Neuronal stem cell (in vitro differentiated cells): ENCODE data around the gene GGACT.

ENCODE experiments used
- DNase-seq: peaks from one replicate; pipeline ENCODE4 v3.0.0-alpha.2; 2013; ENCODE audit warnings: low spot score
- H2AFZ ChIP-seq: one replicate; pipeline ENCODE4 v1.6.1; 2013; ENCODE audit warnings: mild to moderate bottlenecking, low read length, inconsistent platforms
- H2AK5ac ChIP-seq: 2 replicates; pipeline ENCODE4 v1.6.1; 2013; ENCODE audit warnings: low read depth, mild to moderate bottlenecking, inconsistent platforms, low read length, moderate library complexity, mixed read lengths
- H2BK120ac ChIP-seq: 2 replicates; pipeline ENCODE4 v1.6.1; 2013; ENCODE audit warnings: low read depth, mild to moderate bottlenecking, inconsistent platforms, low read length, moderate library complexity, mixed read lengths
- H2BK12ac ChIP-seq: one replicate; pipeline ENCODE4 v1.6.1; 2013; ENCODE audit warnings: low read length, inconsistent platforms
- H2BK15ac ChIP-seq: 2 replicates; pipeline ENCODE4 v1.6.1; 2013; ENCODE audit warnings: mild to moderate bottlenecking, low read length, inconsistent platforms, mixed read lengths
- H2BK5ac ChIP-seq: one replicate; pipeline ENCODE4 v1.6.1; 2013; ENCODE audit warnings: inconsistent platforms, mild to moderate bottlenecking, low read length, moderate library complexity
- H3K14ac ChIP-seq: one replicate; pipeline ENCODE4 v1.6.1; 2013; ENCODE audit warnings: low read length, inconsistent platforms
- H3K18ac ChIP-seq: 2 replicates; pipeline ENCODE4 v1.6.1; 2013; ENCODE audit warnings: low read length, inconsistent platforms
- H3K23ac ChIP-seq: 2 replicates; pipeline ENCODE4 v1.6.1; 2013; ENCODE audit warnings: low read depth, mild to moderate bottlenecking, mixed read lengths, low read length, inconsistent platforms; ENCODE audit not compliant: poor library complexity
- H3K27ac ChIP-seq: replicated peaks from 3 replicates; pipeline ENCODE4 v1.5.1; 2013; ENCODE audit warnings: low read length, inconsistent platforms
- H3K27me3 ChIP-seq, 3 experiments: 2 replicates each; pipeline ENCODE4 v1.6.1; 2013; ENCODE audit warnings: low read length in 3 of 3, mild to moderate bottlenecking in 2 of 3, inconsistent platforms in 1 of 3, low read depth in 1 of 3, mixed read lengths in 1 of 3, moderate library complexity in 1 of 3; ENCODE audit not compliant: control insufficient read depth in 3 of 3, insufficient read depth in 3 of 3
- H3K36me3 ChIP-seq, 2 donors: replicated peaks in 1 of 2; 2 replicates each; pipeline ENCODE4 v1.6.1; 2013; ENCODE audit warnings: low read length in 2 of 2; ENCODE audit not compliant: control insufficient read depth in 2 of 2, insufficient read depth in 2 of 2
- H3K4ac ChIP-seq: 2 replicates; pipeline ENCODE4 v1.6.1; 2013; ENCODE audit warnings: inconsistent platforms, mild to moderate bottlenecking, low read length, moderate library complexity
- H3K4me1 ChIP-seq, 2 donors: 1 replicate in 1 of 2; 2 replicates in 1 of 2; pipeline ENCODE4 v1.6.1; 2013; ENCODE audit warnings: low read length in 2 of 2, low read depth in 1 of 2; ENCODE audit not compliant: control insufficient read depth in 2 of 2, insufficient read depth in 1 of 2
- H3K4me2 ChIP-seq: one replicate; pipeline ENCODE4 v1.6.1; 2013; ENCODE audit warnings: mild to moderate bottlenecking, low read length, inconsistent platforms; ENCODE audit not compliant: insufficient read depth, poor library complexity, severe bottlenecking
- H3K4me3 ChIP-seq, 2 donors: 2 replicates each; pipeline ENCODE4 v1.5.1; 2013; ENCODE audit warnings: low read length in 2 of 2, mild to moderate bottlenecking in 2 of 2, inconsistent platforms in 1 of 2, moderate library complexity in 1 of 2
- H3K79me1 ChIP-seq: one replicate; pipeline ENCODE4 v1.6.1; 2013; ENCODE audit warnings: low read depth, mild to moderate bottlenecking, inconsistent platforms, low read length, moderate library complexity
- H3K9ac ChIP-seq: one replicate; pipeline ENCODE4 v1.6.1; 2013; ENCODE audit warnings: mild to moderate bottlenecking, low read depth, low read length, inconsistent platforms; ENCODE audit not compliant: poor library complexity
- H3K9me3 ChIP-seq, 2 donors: replicated peaks in 1 of 2; 2 replicates each; pipeline versions ENCODE3 to v1.6.1; 2013; ENCODE audit warnings: low read length in 2 of 2, mild to moderate bottlenecking in 2 of 2, inconsistent platforms in 1 of 2, low read depth in 1 of 2, mixed read lengths in 1 of 2, moderate library complexity in 1 of 2; ENCODE audit not compliant: control insufficient read depth in 2 of 2, insufficient read depth in 1 of 2
- H4K8ac ChIP-seq: one replicate; pipeline ENCODE4 v1.6.1; 2013; ENCODE audit warnings: low read depth, mild to moderate bottlenecking, inconsistent platforms, low read length, moderate library complexity
- H4K91ac ChIP-seq: one replicate; pipeline ENCODE4 v1.6.1; 2013; ENCODE audit warnings: low read length, low read depth, mild to moderate bottlenecking, inconsistent platforms; ENCODE audit not compliant: poor library complexity
- WGBS, 2 donors: extraction: QIAGEN DNeasy Blood & Tissue Kit; methylation state at CpG; one replicate each; pipeline ENCODE4 v1.1.7; 2013; ENCODE audit warnings: missing lambda C conversion rate in 2 of 2, mixed read lengths in 1 of 2; ENCODE audit not compliant: insufficient read length in 2 of 2, insufficient replicate concordance in 1 of 2; ENCODE audit errors: extremely low coverage in 2 of 2; 5-methylcytosine and 5-hydroxymethylcytosine counted together

The GGACT gene

GRCh38 chr13:100497389-100497788, 91.2 kb downstream of the GGACT start:
- no peak for DNase-seq
- H3K9me3 ChIP-seq, result peaks cover 0 to 5% of the 10 kb centered on the region in 2 donors
- H3K27me3 ChIP-seq, result no peaks in the 10 kb centered on the region
- no peak overlapping the region for H3K27ac ChIP-seq
- no peak overlapping the region for H3K14ac ChIP-seq
- no peak overlapping the region for H3K4ac ChIP-seq
- H3K23ac ChIP-seq, result no peak overlapping the region
- no peak overlapping the region for H3K18ac ChIP-seq
- no peak overlapping the region for H2BK12ac ChIP-seq
- no peak overlapping the region for H2BK5ac ChIP-seq
- H3K9ac ChIP-seq, result no peak overlapping the region
- no peak overlapping the region for H2BK120ac ChIP-seq
- no peak overlapping the region for H4K8ac ChIP-seq
- H3K79me1 ChIP-seq, result no peaks in the 10 kb centered on the region
- WGBS, 2 donors, result no CpG with 5 or more reads among the region's 1 CpG
- H3K4me2 ChIP-seq, result no peak overlapping the region
- H3K36me3 ChIP-seq, result no peaks in the 10 kb centered on the region
- H3K4me1 ChIP-seq, result peaks cover 0 to 3% of the 10 kb centered on the region in 2 donors
- no peak overlapping the region for H3K4me3 ChIP-seq
- no peak overlapping the region for H2AK5ac ChIP-seq
- H4K91ac ChIP-seq, result no peak overlapping the region
- H2AFZ ChIP-seq, result no peak overlapping the region
- no peak overlapping the region for H2BK15ac ChIP-seq

GRCh38 chr13:100495455-100495854, 93.1 kb downstream of the GGACT start:
- Histone ChIP-seq H3K79me1 (no peaks in the 10 kb centered on the region), H2BK12ac (no peak overlapping the region), H3K27ac (no peak overlapping the region), H3K23ac (no peak overlapping the region), H3K18ac (no peak overlapping the region), H4K91ac (no peak overlapping the region), H2BK15ac (no peak overlapping the region), H2AFZ (no peak overlapping the region), H2AK5ac (no peak overlapping the region), H3K9me3 (peaks cover 0 to 5% of the 10 kb centered on the region in 2 donors), H4K8ac (no peak overlapping the region), H3K14ac (no peak overlapping the region), H2BK5ac (no peak overlapping the region), H3K4ac (no peak overlapping the region), H3K4me2 (no peak overlapping the region), H3K4me3 (no peak overlapping the region), H3K9ac (no peak overlapping the region), H3K4me1 (peaks cover 7 to 10% of the 10 kb centered on the region in 2 donors), H3K36me3 (no peaks in the 10 kb centered on the region), H2BK120ac (no peak overlapping the region), H3K27me3 (no peaks in the 10 kb centered on the region)
- DNase-seq, result no peak
- 100% methylated on average over 1 of the region's 1 CpG; no CpG with 5 or more reads in 1 of the 2 donors for WGBS, 2 donors

- no peak for DNase-seq
- no peak overlapping the region for H2AK5ac ChIP-seq
- WGBS, 2 donors, result no CpG with 5 or more reads among the region's 7 CpGs
- no peaks in the 10 kb centered on the region for H3K27me3 ChIP-seq
- no peak overlapping the region for H3K23ac ChIP-seq
- H3K14ac ChIP-seq, result no peak overlapping the region
- H2BK12ac ChIP-seq, result no peak overlapping the region
- H3K4me2 ChIP-seq, result no peak overlapping the region
- no peak overlapping the region for H3K4ac ChIP-seq
- no peak overlapping the region for H3K4me3 ChIP-seq
- H2BK5ac ChIP-seq, result no peak overlapping the region
- peaks cover 8 to 10% of the 10 kb centered on the region in 2 donors for H3K4me1 ChIP-seq
- no peak overlapping the region for H3K18ac ChIP-seq
- H3K79me1 ChIP-seq, result no peaks in the 10 kb centered on the region
- H3K27ac ChIP-seq, result no peak overlapping the region
- no peaks in the 10 kb centered on the region for H3K36me3 ChIP-seq
- H3K9ac ChIP-seq, result no peak overlapping the region
- H2BK15ac ChIP-seq, result no peak overlapping the region
- no peak overlapping the region for H2AFZ ChIP-seq
- H2BK120ac ChIP-seq, result no peak overlapping the region
- no peak overlapping the region for H4K91ac ChIP-seq
- H3K9me3 ChIP-seq, result peaks cover 0 to 5% of the 10 kb centered on the region in 2 donors
- H4K8ac ChIP-seq, result no peak overlapping the region
These were observed 95.2 kb downstream of the GGACT start for GRCh38 chr13:100493418-100493817.

GRCh38 chr13:100491164-100491842, 97.3 kb downstream of the GGACT start:
- peaks cover 4 to 10% of the 10 kb centered on the region in 2 donors for H3K4me1 ChIP-seq
- WGBS, 2 donors, result no CpG with 5 or more reads among the region's 8 CpGs
- no peak overlapping the region for H3K18ac ChIP-seq
- no peak overlapping the region for H3K27ac ChIP-seq
- no peak overlapping the region for H2AK5ac ChIP-seq
- H3K23ac ChIP-seq, result no peak overlapping the region
- no peak overlapping the region for H2BK12ac ChIP-seq
- no peaks in the 10 kb centered on the region for H3K79me1 ChIP-seq
- no peaks in the 10 kb centered on the region for H3K27me3 ChIP-seq
- no peak overlapping the region for H3K9ac ChIP-seq
- no peak overlapping the region for H3K4ac ChIP-seq
- H2BK15ac ChIP-seq, result no peak overlapping the region
- H2BK5ac ChIP-seq, result no peak overlapping the region
- H3K36me3 ChIP-seq, result no peaks in the 10 kb centered on the region
- H2BK120ac ChIP-seq, result no peak overlapping the region
- no peak overlapping the region for H2AFZ ChIP-seq
- H4K8ac ChIP-seq, result no peak overlapping the region
- H3K4me2 ChIP-seq, result no peak overlapping the region
- H3K9me3 ChIP-seq, result peaks cover 0 to 5% of the 10 kb centered on the region in 2 donors
- no peak overlapping the region for H4K91ac ChIP-seq
- no peak overlapping the region for H3K14ac ChIP-seq
- no peak for DNase-seq
- H3K4me3 ChIP-seq, result no peak overlapping the region
